GM21786 (cell line): ENCODE data around the gene CDH13.

Source experiments
- ATAC-seq: cut with Tn5 transposase; IDR thresholded peaks from one replicate; pipeline ENCODE4 v1.9.1; 2021; ENCODE audit not compliant: unreplicated experiment

The CDH13 gene

DNA sequence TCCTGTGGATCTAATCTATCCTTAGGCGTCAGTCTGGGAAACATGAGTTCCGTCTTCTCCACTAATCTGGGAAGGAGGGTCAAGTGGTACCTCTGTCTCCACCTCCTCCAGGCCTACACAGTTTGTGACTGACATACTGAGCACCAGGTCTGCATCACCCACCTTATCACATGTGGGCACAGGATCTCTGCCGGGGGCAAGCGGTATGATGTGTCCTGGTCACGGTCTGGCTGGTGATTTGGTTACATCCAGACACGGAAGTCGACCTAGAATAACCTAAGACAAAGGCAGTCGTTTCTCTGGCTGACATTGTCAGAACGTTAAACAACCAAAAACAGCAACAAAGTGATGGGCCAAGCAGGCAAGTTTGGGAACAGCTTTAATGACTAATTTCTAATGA is 1098.5 kb downstream of the CDH13 start:
- ATAC-seq: no peak

DNA sequence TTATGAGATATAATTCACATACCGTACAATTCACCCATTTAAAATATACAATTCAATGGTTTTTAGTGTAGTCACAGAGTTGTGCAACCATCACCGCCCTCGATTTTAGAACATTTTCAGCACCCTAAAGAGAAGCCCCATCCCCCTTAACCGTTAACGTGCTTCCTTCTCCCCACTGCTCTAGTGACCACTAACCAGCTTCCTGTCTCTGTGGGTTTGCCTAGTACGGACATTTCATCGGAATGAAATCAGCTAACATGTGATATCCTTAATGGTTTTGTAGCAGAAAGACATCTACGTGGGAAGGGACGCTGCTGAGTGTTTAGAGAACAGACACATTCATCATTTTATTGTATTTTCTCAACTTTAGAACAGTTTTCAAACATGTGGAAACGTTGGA is 1100.2 kb downstream of the CDH13 start:
- ATAC-seq: no peak

DNA sequence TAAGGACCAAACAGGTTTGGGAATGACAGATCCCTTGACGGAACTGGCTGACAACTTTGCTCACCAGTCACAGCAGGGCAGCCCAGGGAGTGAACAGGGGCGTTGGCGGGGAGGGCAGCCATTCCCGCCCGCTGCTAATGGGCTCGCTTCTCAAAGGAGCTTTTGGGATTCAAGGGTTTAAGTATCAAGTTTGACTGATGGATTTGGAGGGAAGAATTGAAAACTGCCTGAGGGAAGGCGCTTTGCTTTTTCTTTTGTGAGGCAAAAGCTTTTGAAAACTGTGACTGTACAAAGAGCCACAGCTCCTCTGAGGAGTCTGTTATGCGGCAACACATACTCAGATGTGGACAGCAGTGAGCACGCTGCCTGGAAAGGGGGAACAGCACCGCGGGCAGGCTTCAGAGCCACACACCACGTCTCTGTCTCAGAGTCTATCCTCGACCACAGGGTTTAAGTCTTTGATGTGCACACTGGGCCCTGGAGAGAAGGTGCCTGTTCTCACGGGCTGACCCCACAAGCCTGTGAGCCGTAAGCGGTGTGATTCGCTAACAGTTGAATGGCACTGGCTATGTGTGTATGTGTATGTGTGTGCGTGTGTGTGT is 1101.1 kb downstream of the CDH13 start:
- ATAC-seq: no peak

DNA sequence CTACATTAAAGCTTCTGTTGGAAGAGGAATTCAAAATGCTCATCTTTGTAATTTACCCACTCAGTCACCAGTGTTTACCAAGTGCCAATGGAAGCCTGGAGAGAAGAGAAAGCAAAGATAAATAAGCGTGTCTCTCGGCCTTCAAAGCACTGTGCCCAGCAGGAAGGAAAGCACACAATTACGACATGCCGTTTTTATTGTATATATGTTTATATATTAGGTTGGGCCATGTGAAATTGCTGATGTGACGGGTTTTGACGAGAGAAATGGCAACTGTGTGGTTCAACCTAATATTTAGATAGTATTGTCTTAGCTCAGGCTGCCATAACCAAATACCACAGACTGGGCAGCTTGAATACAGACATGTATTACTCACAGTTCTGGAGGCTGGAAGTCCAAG is 1101.7 kb downstream of the CDH13 start:
- ATAC-seq: no peak

DNA sequence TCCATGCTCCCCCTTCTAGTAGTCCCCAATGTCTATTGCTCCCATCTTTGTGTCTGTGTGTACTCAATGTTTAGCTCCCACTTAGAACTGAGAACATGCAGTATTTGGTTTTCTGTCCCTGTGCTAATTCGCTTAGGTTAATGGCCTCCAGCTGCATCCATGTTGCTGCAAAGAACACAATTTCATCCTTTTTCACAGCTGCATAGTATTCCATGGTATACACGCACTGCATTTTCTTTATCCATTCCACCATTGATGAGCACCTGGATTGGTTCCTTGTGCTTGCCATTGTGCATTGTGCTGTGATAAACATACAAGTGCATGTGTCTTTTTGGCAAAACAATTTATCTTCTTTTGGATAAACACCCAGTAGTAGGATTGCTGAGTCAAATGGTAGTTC is 1104.0 kb downstream of the CDH13 start:
- ATAC-seq: no peak

DNA sequence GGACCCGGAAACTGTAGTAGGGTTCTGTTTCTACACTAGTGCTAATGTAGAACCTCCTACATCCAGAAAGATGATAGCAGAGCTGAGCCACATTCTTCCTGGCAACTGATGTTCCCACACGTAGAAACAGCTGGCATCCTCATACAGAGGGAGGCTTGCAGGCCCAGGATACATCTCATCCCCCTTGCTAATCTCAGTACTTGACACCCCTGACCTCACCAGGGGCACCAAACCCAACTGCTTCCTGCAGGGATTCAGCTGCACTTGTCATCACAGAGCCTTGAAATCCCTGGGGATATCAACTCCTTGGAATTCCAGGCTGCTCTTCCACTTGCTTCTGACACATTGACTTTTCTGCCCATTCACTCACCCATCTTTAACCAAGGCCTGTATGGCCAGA is 1105.8 kb downstream of the CDH13 start:
- ATAC-seq: no peak

DNA sequence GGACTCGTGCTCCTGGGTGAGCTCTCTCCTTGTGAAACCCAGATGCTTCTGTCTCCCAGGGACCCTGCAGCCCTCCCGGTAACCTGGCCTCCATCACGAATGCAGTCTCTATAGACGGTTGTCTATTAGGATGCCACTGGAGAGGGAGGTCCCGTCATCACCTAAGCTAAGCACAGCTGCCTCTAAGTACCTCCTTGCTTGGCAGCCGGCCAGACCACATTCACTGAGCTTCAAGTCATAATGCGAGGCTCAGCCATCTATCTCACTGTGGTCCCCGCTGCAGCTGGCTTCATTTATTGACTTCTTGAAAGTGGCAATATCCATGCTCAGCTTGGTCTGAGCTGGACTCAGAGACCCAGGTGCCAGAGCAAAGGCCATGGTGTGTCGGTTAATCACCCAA is 1106.5 kb downstream of the CDH13 start:
- ATAC-seq: no peak

DNA sequence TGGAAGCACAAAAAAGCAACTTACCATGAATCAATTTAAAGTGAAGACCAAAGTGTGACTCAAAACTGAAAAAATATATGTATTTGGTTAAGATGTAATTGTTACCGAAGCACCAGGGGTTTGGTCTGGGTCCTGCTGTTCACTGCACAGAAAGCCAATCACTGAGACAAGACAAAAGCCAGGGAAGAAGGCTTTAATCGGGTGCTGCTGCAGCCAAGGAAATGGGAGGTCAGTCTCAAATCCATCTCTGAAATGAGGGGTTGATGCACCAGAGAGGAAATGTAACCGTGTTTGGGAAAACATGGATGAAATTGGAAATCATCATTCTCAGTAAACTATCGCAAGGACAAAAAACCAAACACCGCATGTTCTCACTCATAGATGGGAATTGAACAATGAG is 1107.4 kb downstream of the CDH13 start:
- ATAC-seq: no peak

DNA sequence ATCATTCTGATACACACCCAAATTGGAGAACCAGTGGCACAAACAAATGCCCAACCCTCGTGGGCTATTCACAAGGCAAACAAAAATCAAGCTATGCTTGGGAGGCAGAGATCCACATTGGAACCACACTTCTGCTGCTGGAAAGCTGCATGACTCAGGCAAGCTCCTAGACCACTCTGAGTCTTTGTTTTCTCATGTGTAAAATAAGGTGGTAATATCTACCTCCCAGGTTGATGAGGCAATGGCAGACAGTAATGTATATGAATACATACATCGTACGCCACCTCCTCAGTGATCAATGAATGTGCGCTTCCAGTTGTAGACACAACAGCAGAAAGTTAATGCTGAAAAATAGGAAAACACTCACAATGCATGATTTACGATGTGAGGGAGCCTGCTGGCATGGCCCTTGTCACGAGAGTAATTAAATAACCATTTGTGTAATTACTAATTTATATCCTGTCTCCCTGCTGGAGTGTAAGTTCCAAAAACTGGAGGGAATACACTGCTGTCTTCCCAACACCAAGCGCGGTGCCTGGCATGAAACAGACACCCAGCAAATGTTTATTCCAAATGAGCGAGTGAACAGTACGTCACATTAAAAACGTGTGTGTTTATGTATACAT is 1111.1 kb downstream of the CDH13 start:
- no peak for ATAC-seq

DNA sequence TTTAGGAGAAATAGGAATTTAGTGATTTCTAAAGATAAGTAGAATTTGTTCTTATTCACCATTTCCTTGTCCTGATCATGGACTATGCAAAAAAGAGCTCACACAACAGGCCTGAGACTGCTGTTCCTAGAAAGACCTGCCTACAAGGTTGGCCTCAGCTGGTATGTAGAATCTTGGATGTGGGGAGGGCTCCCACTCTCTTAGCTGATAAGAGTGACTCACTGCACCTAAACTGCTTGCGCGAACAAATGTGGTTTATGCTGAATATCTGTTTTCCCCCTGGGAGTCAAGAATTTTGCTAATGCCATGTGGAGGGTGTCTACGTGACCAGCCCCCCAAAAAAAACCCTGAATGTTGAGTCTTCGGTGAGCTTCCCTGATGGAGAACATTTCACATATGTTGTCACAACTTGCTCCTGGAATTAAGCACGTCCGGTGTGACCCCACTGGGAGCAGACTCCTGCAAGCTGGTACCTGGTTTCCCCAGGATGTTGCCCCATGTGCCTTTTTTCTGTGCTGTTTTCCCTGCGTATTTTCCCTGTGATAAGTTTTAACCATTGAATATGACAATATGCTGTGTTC is 1112.2 kb downstream of the CDH13 start:
- ATAC-seq: no peak

DNA sequence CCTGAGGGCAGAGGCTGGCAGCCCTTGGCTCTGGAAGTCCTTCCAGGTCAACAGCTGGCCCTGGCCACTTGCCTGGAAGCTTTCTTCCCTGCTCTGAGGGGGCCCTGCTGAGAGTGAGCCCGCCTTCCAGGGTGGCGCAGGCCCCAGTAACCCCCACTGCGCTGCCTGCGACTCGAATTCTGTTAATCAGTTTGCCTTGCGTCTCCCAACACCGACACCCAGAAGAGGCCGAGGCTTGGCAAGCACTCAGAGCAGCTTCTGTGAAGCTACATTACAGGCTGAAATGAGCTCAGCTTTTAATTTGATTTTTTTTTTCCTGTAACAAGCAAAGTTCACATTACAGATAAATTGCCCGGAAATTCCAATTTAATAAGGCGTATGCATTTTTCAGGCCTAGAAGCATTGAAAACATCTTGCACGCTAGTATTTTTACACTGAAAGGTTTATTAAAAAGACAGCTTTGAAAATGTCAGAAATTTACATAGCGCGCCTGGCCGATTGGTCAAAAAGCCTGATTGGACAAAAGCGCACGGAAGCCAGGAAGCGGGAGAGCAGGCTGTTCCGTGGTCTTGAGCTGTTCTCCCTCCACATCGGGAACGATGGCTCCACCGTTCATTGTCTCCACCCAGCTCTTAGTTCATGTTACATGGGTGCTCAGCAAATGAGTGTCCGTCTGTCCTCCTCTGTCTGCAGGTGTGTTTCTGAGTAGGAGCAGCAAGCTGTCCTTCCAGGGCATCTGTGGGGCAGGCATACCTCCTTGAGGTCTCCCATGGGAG is 1115.5 kb downstream of the CDH13 start:
- ATAC-seq: no peak

DNA sequence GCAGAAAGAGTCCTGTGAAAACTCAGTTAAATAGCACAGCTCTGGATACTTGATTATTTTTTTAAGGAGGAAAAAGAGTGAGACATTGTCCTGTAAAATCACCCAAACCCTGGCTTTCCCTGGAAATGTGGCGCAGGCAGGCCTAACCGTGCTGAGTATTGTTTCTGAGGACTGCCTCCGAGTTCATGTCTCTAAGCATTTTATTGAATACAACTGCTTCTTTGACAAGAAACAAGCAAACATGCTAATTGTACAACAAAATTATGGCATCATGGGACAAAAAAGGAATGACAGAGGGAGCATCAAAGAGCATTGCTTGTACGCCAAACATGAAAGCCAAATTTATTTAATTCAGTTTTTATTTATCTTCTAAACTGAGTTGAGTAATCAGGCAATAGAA is 1116.5 kb downstream of the CDH13 start:
- ATAC-seq: no peak

DNA sequence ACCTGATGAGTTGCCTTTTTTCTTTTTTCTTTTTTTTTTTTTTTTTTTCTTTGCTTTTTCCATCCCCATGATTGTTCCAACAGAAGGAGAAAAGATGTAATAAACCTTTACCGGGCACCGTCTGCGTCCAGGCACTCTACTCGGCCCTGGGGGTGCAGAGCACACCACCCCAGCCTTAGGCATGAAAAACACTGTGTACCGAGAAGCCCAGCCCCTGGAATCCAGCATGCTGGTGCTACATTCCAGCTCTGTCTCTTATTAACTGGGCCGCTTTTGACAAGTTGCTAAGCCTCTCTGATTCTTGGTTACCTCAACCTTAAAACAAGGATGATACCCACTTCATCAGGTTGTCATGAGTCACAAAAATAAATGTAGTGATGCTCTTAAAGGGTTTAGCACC is 1117.0 kb downstream of the CDH13 start:
- no peak for ATAC-seq

DNA sequence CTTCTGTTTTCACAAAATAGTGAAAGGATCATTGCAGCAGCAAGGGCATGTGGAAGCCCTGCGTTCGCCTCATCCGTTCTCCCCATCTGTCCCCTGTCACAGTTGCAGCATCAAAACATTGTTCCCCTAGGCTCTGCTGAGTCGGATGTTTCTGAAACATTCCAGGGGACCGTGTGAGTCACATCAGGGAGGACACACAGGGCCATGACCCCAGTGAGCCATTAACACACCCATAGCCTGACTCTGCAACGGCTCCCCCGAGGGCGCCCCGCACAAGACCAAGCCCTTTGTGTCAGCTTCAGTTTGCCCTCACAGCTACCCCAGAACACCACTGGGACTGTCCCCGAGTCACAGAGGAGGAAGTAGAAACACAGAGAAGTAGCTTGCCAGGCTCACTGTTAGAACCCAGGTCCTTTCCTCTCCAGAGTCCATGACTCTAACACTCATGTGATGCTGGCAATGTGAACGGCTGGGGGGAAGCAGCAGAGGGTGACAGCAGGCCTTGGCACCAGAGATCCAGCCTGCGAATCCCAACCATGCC is 1117.7 kb downstream of the CDH13 start:
- peak; percentile 82 for ATAC-seq

DNA sequence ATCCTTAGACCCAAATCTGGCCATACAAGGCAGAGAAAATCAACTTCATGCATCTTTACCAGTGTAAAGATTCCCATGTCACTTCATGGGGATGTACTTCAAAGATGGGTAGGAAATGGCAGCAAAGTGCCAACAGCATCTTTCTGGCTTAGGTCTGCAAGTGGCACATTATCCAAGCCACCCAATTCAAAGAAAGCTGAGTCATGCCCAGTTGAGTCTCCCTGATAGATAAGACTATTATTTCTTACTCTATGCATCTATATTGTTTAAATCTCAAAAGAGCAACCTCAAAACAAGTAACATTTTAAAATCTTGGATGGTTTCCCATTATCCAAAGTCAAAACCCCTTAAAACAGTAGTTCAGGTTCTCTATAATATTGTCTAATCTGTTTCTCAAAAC is 1119.8 kb downstream of the CDH13 start:
- ATAC-seq: no peak

DNA sequence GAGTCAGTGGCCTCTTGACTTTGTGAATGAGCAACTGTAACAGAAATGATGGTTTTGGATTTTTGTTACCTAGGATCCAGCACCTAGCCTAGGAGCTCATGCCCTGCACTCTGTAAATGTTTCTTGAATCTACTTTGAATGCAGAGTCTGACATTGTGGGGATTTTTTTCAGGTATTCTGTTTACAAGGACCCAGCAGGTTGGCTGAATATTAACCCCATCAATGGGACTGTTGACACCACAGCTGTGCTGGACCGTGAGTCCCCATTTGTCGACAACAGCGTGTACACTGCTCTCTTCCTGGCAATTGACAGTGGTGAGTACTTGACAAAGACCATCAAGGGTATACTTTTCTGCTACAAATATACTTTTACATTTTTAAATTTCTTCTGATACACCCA is 1121.2 kb downstream of the CDH13 start:
- ATAC-seq: no peak

DNA sequence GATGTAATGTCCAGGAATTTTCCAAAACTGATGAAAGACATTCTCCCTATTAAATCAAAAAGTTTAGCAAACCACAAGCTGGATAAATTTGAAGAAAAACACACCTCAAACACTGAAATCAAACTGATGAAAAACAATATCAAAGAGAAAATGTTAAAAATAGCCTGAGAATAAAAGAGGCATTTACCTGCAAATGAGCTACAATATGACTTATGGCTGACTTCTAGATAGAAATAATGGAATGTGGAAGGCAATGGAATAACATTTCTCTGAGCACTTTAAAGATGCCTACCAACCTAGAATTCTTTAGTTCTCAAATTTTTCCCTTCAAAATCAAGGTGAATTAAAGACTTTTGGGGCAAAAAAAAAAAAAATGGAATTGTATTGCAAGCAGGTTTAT is 1128.6 kb downstream of the CDH13 start:
- no peak for ATAC-seq

DNA sequence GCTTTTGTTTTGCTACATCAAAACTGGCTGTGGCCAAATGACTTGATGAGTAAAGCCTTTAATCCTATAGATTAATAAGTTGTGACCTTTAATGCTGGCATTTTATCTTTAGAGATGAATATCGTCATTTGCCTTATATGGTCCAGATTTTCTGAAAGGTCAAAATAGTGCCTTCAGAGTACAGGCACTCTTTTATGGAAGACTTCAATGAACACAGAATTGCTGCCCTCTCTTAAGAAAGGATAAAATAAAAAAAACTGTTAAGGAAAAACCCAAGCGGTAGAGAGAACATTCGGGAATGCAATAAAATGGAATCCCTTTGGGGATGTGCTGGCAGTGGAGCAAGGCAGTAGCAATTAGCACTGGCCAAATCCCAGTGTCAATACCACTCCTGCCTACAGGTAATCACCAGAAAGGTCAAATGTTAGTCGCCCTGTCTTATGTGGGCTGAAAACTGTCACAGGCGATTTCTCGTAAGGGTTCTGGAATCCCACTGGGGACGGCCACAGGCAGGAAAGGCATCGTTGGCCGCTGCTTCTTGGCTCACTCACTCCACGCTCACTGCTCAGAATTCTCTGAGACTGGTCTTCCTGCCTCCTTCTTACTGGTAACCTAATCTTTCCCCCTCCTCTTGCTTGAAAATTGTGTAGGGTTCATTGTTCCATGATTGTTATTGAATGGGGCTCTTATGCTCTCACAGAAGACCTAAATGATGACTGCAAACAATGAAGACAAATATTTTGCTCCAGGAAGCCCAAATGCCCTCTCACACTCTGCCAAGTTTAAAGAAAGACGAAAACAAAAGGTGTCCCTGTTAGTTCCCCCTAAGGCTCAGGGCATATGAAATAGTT is 1135.6 kb downstream of the CDH13 start:
- no peak for ATAC-seq

DNA sequence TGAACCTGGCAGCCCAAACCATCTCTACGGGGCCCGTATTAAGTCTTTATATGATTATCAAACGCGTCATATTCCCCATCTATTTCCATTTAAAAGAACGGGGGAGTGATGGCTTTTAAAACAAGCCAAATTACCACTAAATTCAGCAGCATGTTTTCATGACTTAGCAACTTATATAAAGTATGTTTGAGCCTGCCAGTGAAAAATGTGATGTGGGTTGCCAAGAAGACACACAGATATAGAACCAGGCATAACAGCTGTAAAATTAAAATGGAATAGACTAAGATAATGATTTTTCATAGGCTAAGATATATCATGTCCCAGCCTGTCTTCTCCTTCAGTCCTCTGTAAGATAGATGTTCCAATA is 1136.2 kb downstream of the CDH13 start:
- no peak for ATAC-seq

DNA sequence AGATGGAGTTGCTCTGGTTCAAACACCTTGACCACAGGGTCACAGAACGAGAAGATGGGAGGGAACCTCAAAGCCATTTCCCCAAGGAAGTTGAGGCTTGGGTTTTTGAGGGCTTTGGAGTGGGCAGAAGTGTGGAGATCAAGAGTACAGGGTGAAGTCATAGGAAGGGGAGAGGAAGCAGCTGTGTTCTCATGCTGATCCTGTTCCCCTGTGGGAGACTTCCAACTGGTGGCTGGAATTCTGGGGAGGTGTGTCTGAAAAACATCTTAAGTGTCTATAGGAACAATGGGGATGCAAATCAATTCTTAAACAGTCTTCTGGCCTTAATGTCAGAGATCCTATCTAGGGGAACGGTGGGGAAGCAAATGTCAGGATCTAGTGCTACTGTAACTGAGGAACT is 1142.2 kb downstream of the CDH13 start:
- ATAC-seq: no peak

DNA sequence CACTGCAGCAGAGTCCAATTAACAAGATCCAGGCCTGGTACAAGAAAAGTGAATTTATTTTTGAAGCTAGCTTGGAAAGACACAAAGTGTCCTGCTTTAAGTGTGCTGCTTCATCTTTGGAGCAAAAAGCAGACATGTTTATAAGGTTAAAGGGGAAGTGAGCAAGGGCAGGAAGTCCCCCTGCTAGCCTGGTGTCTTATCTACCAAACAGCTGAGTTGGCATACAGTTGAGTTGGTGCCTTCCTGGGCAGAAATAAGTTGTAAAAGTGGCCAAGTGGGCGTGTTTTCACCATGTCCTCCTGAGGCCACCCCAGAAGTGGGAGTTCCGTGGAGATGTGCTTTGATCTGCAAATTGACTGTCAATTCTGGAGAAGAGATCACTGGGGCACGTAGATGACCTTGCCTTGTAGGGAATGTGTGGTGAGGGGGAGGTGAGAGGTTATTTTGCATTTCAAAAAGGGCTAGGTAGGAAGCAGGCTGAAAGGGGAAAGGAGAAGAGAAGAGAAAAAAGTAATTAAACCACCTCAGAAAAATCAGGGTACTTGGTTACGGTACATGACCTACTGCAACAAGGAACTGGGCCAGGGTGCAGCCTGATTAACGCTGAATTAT is 1142.7 kb downstream of the CDH13 start:
- ATAC-seq: no peak
